ENCODE results near the gene HSPA9. TPM values are rescaled to one million over a fixed set of nuclear protein-coding genes. Genes with fewer than 3 reads are reported as not detected.
A peak's percentile ranks its signal among the peaks of the same experiment; 100 is the strongest.

The HSPA9 gene
- total RNA-seq, 1 experiment from 2014 or later: 1,057 TPM

- CTCF ChIA-PET: interaction anchor here (0.6 to 1.0 kb wide), 4 partner anchors 9 to 308 kb away, joined by 3 to 4 read pairs (median 3); no protein-coding TSS in a partner anchor
- DNase-seq (ENCODE audit: unreplicated experiment): no peak
- POLR2A ChIA-PET: interaction anchor here (0.6 to 1.0 kb wide), 4 partner anchors 10 to 465 kb away, joined by 3 to 4 read pairs (median 3); partner anchors contain the start of gene HSPA9
- TF ChIP-seq CTCF (IDR thresholded peaks at IDR 0.05; ENCODE audit: unreplicated experiment): no peak
- intact Hi-C loops (cut with micrococcal nuclease): no loop called here
- H3K4me3 Mint-ChIP-seq (ENCODE audit: unreplicated experiment): no peak overlapping the region
- no peak overlapping the region for H3K27ac Mint-ChIP-seq (ENCODE audit: low read depth, unreplicated experiment)
- no TSS peak for BruUV-seq (replicated peaks)
- H3K4me1 Mint-ChIP-seq (ENCODE audit: insufficient read depth, unreplicated experiment): no peaks in the 10 kb centered on the region
- no peaks in the 10 kb centered on the region for H3K36me3 Mint-ChIP-seq (ENCODE audit: insufficient read depth, unreplicated experiment)
- H3K9me3 Mint-ChIP-seq (ENCODE audit: unreplicated experiment): no peaks in the 10 kb centered on the region
- H3K27me3 Mint-ChIP-seq (ENCODE audit: insufficient read depth, unreplicated experiment): no peaks in the 10 kb centered on the region
These were observed 45.5 kb upstream of the HSPA9 start for GRCh38 chr5:138620663-138621224.

GRCh38 chr5:138616508-138616907 is 41.3 kb upstream of the HSPA9 start:
- H3K4me3 Mint-ChIP-seq (ENCODE audit: unreplicated experiment): no peak overlapping the region
- H3K4me1 Mint-ChIP-seq (ENCODE audit: insufficient read depth, unreplicated experiment): peaks cover 4% of the 10 kb centered on the region
- H3K27ac Mint-ChIP-seq (ENCODE audit: low read depth, unreplicated experiment): no peak overlapping the region
- no peak for DNase-seq (ENCODE audit: unreplicated experiment)
- BruUV-seq (replicated peaks): no TSS peak
- CTCF ChIA-PET: interaction anchor here (0.6 to 2.0 kb wide), 3 partner anchors 25 to 109 kb away, joined by 3 to 8 read pairs (median 4); no protein-coding TSS in a partner anchor
- intact Hi-C loops (cut with micrococcal nuclease): no loop called here
- no peaks in the 10 kb centered on the region for H3K27me3 Mint-ChIP-seq (ENCODE audit: insufficient read depth, unreplicated experiment)
- POLR2A ChIA-PET: interaction anchor here (0.6 to 4.3 kb wide), 7 partner anchors 8 to 263 kb away, joined by 3 to 16 read pairs (median 4); partner anchors contain the start of gene HSPA9
- TF ChIP-seq CTCF (IDR thresholded peaks at IDR 0.05; ENCODE audit: unreplicated experiment): no peak
- no peaks in the 10 kb centered on the region for H3K36me3 Mint-ChIP-seq (ENCODE audit: insufficient read depth, unreplicated experiment)
- no peaks in the 10 kb centered on the region for H3K9me3 Mint-ChIP-seq (ENCODE audit: unreplicated experiment)

- peaks cover 6% of the 10 kb centered on the region for H3K4me1 Mint-ChIP-seq (ENCODE audit: insufficient read depth, unreplicated experiment)
- DNase-seq (ENCODE audit: unreplicated experiment): no peak
- ChIA-PET CTCF (interaction anchor here (0.7 to 2.0 kb wide), 11 partner anchors 12 to 625 kb away, joined by 3 to 8 read pairs (median 4); no protein-coding TSS in a partner anchor), POLR2A (interaction anchor here (1.7 to 4.3 kb wide), 2 partner anchors 40 to 49 kb away, joined by 6 to 16 read pairs; partner anchors contain the start of gene HSPA9)
- H3K4me3 Mint-ChIP-seq (ENCODE audit: unreplicated experiment): no peak overlapping the region
- no peak overlapping the region for H3K27ac Mint-ChIP-seq (ENCODE audit: low read depth, unreplicated experiment)
- no peaks in the 10 kb centered on the region for H3K36me3 Mint-ChIP-seq (ENCODE audit: insufficient read depth, unreplicated experiment)
- intact Hi-C loops (cut with micrococcal nuclease): no loop called here
- no peak for TF ChIP-seq CTCF (IDR thresholded peaks at IDR 0.05; ENCODE audit: unreplicated experiment)
- no peaks in the 10 kb centered on the region for H3K27me3 Mint-ChIP-seq (ENCODE audit: insufficient read depth, unreplicated experiment)
- BruUV-seq (replicated peaks): no TSS peak
- no peaks in the 10 kb centered on the region for H3K9me3 Mint-ChIP-seq (ENCODE audit: unreplicated experiment)
These were observed 40.3 kb upstream of the HSPA9 start for GRCh38 chr5:138615461-138615860.

- Mint-ChIP-seq H3K27me3 (ENCODE audit: insufficient read depth, unreplicated experiment) (no peaks in the 10 kb centered on the region), H3K9me3 (ENCODE audit: unreplicated experiment) (no peaks in the 10 kb centered on the region), H3K4me1 (ENCODE audit: insufficient read depth, unreplicated experiment) (peaks cover 22% of the 10 kb centered on the region), H3K4me3 (ENCODE audit: unreplicated experiment) (no peak overlapping the region), H3K36me3 (ENCODE audit: insufficient read depth, unreplicated experiment) (no peaks in the 10 kb centered on the region), H3K27ac (ENCODE audit: low read depth, unreplicated experiment) (no peak overlapping the region)
- ChIA-PET CTCF (interaction anchor here (0.8 to 1.7 kb wide), 2 partner anchors 17 to 30 kb away, joined by 4 to 5 read pairs; no protein-coding TSS in a partner anchor), POLR2A (interaction anchor here (0.6 to 1.2 kb wide), 6 partner anchors 23 to 664 kb away, joined by 3 to 6 read pairs (median 4); no protein-coding TSS in a partner anchor)
- no peak for TF ChIP-seq CTCF (IDR thresholded peaks at IDR 0.05; ENCODE audit: unreplicated experiment)
- intact Hi-C loops (cut with micrococcal nuclease): no loop called here
- BruUV-seq (replicated peaks): no TSS peak
- peak; percentile 77 for DNase-seq (ENCODE audit: unreplicated experiment)
These were observed 36.5 kb upstream of the HSPA9 start for GRCh38 chr5:138611678-138612218.
